Measurements from ENCODE around the gene NELFCD. TPM values are rescaled to one million over a fixed set of nuclear protein-coding genes. Genes with fewer than 3 reads are reported as not detected.

The NELFCD gene
- total RNA-seq, 1 experiment from 2014 or later: 174 TPM

DNA sequence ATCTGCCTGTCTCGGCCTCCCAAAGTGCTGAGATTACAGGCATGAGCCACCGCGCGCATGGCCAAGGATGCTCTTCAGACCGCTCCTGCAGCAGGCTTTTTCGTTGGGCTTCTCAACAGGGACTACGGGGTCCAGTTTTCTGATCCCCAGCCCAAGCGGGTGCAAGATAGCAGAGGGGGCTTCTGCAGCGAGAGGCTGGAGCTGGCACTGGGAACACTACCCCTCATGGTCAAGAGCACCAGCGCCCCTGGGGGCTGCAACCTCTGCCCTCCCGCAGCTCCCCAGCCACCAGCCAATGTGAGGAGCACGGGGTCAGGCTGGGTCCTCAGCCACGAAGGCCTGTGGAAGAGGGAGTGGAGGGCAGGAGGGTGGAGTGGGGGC lies 20.0 kb downstream of the NELFCD start:
- Histone ChIP-seq H3K4me1 (ENCODE audit: insufficient read depth, low read length, poor library complexity, severe bottlenecking) (peaks cover 8% of the 10 kb centered on the region), H3K36me3 (ENCODE audit: insufficient read depth, low read length, poor library complexity, severe bottlenecking) (peaks cover 2% of the 10 kb centered on the region), H3K4me3 (ENCODE audit: low read depth, low read length, poor library complexity, severe bottlenecking) (no peak overlapping the region), H3K27ac (ENCODE audit: low read depth, low read length, poor library complexity, severe bottlenecking) (no peak overlapping the region), H3K27me3 (replicated peaks; ENCODE audit: insufficient read depth, low read depth, low read length, poor library complexity) (no peaks in the 10 kb centered on the region), H3K9me3 (ENCODE audit: low read depth, low read length, poor library complexity, severe bottlenecking) (no peaks in the 10 kb centered on the region)
- CTCF ChIA-PET: no interaction called here
- POLR2A ChIA-PET (ENCODE audit: low non-redundant PET): interaction anchor here (0.6 kb wide), 1 partner anchor 1778 kb away, joined by 3 read pairs; no protein-coding TSS in a partner anchor
- no peak for DNase-seq (ENCODE audit: low spot score)
- BruUV-seq (replicated peaks): no TSS peak
- intact Hi-C loops (cut with micrococcal nuclease; ENCODE audit: unreplicated experiment): no loop called here
- TF ChIP-seq, protein P1, sequence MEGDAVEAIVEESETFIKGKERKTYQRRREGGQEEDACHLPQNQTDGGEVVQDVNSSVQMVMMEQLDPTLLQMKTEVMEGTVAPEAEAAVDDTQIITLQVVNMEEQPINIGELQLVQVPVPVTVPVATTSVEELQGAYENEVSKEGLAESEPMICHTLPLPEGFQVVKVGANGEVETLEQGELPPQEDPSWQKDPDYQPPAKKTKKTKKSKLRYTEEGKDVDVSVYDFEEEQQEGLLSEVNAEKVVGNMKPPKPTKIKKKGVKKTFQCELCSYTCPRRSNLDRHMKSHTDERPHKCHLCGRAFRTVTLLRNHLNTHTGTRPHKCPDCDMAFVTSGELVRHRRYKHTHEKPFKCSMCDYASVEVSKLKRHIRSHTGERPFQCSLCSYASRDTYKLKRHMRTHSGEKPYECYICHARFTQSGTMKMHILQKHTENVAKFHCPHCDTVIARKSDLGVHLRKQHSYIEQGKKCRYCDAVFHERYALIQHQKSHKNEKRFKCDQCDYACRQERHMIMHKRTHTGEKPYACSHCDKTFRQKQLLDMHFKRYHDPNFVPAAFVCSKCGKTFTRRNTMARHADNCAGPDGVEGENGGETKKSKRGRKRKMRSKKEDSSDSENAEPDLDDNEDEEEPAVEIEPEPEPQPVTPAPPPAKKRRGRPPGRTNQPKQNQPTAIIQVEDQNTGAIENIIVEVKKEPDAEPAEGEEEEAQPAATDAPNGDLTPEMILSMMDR (conservative IDR thresholded peaks at IDR 0.05; ENCODE audit: low read depth, low read length): no peak
- TF ChIP-seq EZH2 (IDR thresholded peaks at IDR 0.05; ENCODE audit: borderline replicate concordance, low read depth, low read length, poor library complexity, severe bottlenecking): no peak

DNA sequence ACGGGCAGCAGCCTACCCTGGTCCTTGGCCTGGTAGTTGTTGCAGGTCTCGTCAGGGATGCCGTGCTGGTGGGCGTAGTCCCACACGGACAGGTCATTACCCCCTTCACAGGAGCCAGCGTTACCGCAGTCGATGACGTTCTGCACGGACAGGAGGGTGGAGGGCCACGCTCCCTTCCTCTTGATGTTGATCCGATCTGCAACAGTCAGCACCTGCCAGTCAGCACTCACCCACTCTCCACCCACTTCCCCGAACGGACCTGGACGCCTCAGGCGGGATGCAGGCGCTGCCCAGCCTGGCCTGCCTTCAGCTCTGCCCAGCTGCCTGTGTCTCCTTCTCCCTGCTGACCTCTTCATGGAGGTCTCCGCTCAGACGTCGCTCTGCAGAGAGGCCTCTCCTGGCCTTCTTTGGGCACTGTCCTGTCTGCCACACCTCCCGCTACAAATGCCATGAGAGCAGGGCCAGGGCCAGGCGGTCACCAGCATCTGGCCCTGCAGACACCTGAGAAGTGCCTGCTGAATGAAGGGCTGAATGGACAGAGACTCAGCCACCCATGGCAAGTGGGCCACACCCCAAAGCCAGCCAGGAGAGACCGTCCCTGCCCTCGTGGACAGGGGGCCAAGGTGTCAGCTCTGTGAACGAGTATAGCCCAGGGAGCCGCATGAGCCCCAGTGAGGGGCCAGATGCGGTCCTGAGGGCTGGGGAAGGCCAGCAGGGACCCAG lies 20.6 kb downstream of the NELFCD start:
- no peak overlapping the region for H3K4me3 ChIP-seq (ENCODE audit: low read depth, low read length, poor library complexity, severe bottlenecking)
- H3K27ac ChIP-seq (ENCODE audit: low read depth, low read length, poor library complexity, severe bottlenecking): no peak overlapping the region
- H3K27me3 ChIP-seq (replicated peaks; ENCODE audit: insufficient read depth, low read depth, low read length, poor library complexity): no peaks in the 10 kb centered on the region
- no peaks in the 10 kb centered on the region for H3K36me3 ChIP-seq (ENCODE audit: insufficient read depth, low read length, poor library complexity, severe bottlenecking)
- ChIA-PET CTCF (no interaction called here), POLR2A (ENCODE audit: low non-redundant PET) (no interaction called here)
- DNase-seq (ENCODE audit: low spot score): no peak
- no peak for TF ChIP-seq EZH2 (IDR thresholded peaks at IDR 0.05; ENCODE audit: borderline replicate concordance, low read depth, low read length, poor library complexity, severe bottlenecking)
- TF ChIP-seq, protein P1 (conservative IDR thresholded peaks at IDR 0.05; ENCODE audit: low read depth, low read length): no peak
- intact Hi-C loops (cut with micrococcal nuclease; ENCODE audit: unreplicated experiment): no loop called here
- peaks cover 8% of the 10 kb centered on the region for H3K4me1 ChIP-seq (ENCODE audit: insufficient read depth, low read length, poor library complexity, severe bottlenecking)
- H3K9me3 ChIP-seq (ENCODE audit: low read depth, low read length, poor library complexity, severe bottlenecking): no peaks in the 10 kb centered on the region
- no TSS peak for BruUV-seq (replicated peaks)

DNA sequence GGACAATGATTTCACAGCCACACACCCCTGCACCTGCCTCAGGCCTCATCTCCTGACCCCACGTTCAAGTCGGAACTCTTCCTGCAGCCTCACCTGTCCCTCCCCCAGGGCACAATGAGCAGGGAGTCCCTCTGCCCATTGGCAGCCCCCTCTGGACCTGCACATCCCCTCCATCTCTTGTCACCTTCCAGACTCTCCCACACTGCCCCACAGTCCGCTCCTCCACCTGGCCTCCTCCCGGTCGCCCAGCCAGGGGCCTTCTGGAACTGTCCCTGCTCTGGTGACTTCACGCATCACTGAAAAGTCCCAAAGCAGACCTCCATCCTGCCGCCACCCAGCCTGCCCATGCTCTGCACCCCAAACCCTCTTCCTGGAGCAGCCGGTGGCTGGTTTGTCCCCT lies 21.3 kb downstream of the NELFCD start:
- Histone ChIP-seq H3K4me3 (ENCODE audit: low read depth, low read length, poor library complexity, severe bottlenecking) (no peak overlapping the region), H3K4me1 (ENCODE audit: insufficient read depth, low read length, poor library complexity, severe bottlenecking) (peaks cover 8% of the 10 kb centered on the region), H3K27ac (ENCODE audit: low read depth, low read length, poor library complexity, severe bottlenecking) (no peak overlapping the region), H3K36me3 (ENCODE audit: insufficient read depth, low read length, poor library complexity, severe bottlenecking) (no peaks in the 10 kb centered on the region), H3K9me3 (ENCODE audit: low read depth, low read length, poor library complexity, severe bottlenecking) (no peaks in the 10 kb centered on the region), H3K27me3 (replicated peaks; ENCODE audit: insufficient read depth, low read depth, low read length, poor library complexity) (no peaks in the 10 kb centered on the region)
- ChIA-PET POLR2A (ENCODE audit: low non-redundant PET) (no interaction called here), CTCF (no interaction called here)
- intact Hi-C loops (cut with micrococcal nuclease; ENCODE audit: unreplicated experiment): no loop called here
- BruUV-seq (replicated peaks): no TSS peak
- TF ChIP-seq EZH2 (IDR thresholded peaks at IDR 0.05; ENCODE audit: borderline replicate concordance, low read depth, low read length, poor library complexity, severe bottlenecking): no peak
- TF ChIP-seq, protein P1 (conservative IDR thresholded peaks at IDR 0.05; ENCODE audit: low read depth, low read length): no peak
- DNase-seq (ENCODE audit: low spot score): no peak
